HG03460 (cell line): ENCODE results near the gene THAP11.
"Not testable (repeated sequence)": the region's sequence is repeated elsewhere in the genome, so short reads cannot be mapped to it uniquely, and the experiment has no call there.

Experiments
- ATAC-seq: cut with Tn5 transposase; IDR thresholded peaks from one replicate; pipeline ENCODE4 v1.9.1; 2021; ENCODE audit not compliant: unreplicated experiment

Gene THAP11

GRCh38 chr16:67834242-67834614 lies 7.9 kb upstream of the THAP11 start:
- no peak for ATAC-seq

GRCh38 chr16:67837190-67837589 lies 4.9 kb upstream of the THAP11 start:
- ATAC-seq, result not testable (repeated sequence)

- no peak for ATAC-seq
Observed at GRCh38 chr16:67837811-67838210, 4.3 kb upstream of the THAP11 start.

GRCh38 chr16:67841198-67841815 lies 813 bp upstream of the THAP11 start:
- no peak for ATAC-seq

- ATAC-seq, result peak; percentile 17
Observed at GRCh38 chr16:67842509-67843342, 606 bp downstream of the THAP11 start.

GRCh38 chr16:67843343-67843765 lies 1.2 kb downstream of the THAP11 start:
- ATAC-seq, result no peak

- ATAC-seq, result no peak
Observed at GRCh38 chr16:67844497-67844896, 2.4 kb downstream of the THAP11 start.

- no peak for ATAC-seq
Observed at GRCh38 chr16:67845291-67846062, 3.4 kb downstream of the THAP11 start.

- ATAC-seq, result no peak
Observed at GRCh38 chr16:67846063-67846319, 3.9 kb downstream of the THAP11 start.

GRCh38 chr16:67846320-67847063 lies 4.4 kb downstream of the THAP11 start, which contains the start of gene NUTF2:
TSS of gene NUTF2 (plus strand) at chr16:67846933. CDS start at chr16:67865131, 18,198 bp downstream.
- peak; percentile 48 for ATAC-seq

- ATAC-seq, result peak; percentile 34
Observed at GRCh38 chr16:67847064-67847861, 5.1 kb downstream of the THAP11 start, which contains the start of gene CENPT. TSS of gene CENPT (minus strand) at chr16:67847693. CDS start at chr16:67833859, 13,834 bp downstream.

GRCh38 chr16:67848118-67848517 lies 6.0 kb downstream of the THAP11 start:
- ATAC-seq, result no peak

GRCh38 chr16:67853670-67854069 lies 11.6 kb downstream of the THAP11 start:
- no peak for ATAC-seq

- no peak for ATAC-seq
Observed at GRCh38 chr16:67855789-67856188, 13.7 kb downstream of the THAP11 start.

GRCh38 chr16:67856927-67857546 lies 14.9 kb downstream of the THAP11 start:
- ATAC-seq, result no peak

- no peak for ATAC-seq
Observed at GRCh38 chr16:67857547-67858233, 15.6 kb downstream of the THAP11 start.

- no peak for ATAC-seq
Observed at GRCh38 chr16:67858500-67858899, 16.4 kb downstream of the THAP11 start.

GRCh38 chr16:67860589-67861398 lies 18.7 kb downstream of the THAP11 start:
- ATAC-seq, result no peak
